ENCODE data around the gene PHF21B. TPM values are rescaled to one million over a fixed set of nuclear protein-coding genes. Genes with fewer than 3 reads are reported as not detected.

PHF21B gene
- total and polyA plus RNA-seq, 11 donors: 0.04 to 1.6 (median 0.47) TPM; not detected in 4

DNA sequence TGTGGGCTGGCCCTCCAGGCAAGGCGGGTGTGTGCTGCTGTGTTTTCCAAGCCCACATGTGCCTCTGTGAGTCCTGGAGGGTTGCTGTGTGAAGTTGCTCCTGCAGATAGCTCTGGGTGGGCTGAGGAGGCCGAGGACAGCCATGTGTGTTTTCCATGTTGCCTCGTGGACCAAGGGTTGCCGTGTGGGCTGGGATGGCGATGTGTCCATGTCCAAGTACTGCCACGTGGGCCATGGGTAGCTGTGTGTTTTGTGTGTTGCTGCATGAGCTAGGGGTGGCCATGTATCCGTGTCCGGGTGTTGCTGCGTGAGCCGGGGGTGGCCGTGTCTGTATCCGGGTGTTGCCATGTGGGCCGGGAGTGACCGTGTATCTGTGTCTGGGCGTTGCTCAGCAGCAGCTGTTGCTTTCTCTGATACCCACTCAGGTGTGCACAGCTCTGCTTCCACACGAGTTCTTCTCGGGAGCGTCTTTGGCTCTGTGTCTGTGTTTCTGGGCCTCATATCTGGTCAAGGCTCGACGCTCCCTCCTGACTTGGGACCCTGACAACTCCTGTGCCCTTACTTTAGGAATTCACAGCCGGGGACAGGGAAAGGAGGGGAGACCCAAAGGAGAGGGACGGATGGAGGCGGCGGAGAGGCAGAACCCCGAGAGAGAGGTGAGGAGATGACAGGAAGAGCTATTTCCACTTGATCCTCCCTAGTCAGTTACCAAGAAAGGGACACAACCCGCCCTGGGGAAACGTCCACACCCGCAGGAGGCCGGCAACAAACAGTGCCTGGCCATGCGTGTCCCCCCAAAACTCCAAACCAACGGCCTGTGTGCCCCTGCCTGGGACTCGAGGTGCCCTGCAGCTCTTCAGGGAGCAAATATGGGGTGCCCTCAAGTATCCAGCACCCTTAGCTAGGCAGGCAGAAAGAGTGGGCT is 83.1 kb downstream of the PHF21B start:
- TF ChIP-seq POLR2A (IDR thresholded peaks at IDR 0.05): no peak
- TF ChIP-seq, protein P1, sequence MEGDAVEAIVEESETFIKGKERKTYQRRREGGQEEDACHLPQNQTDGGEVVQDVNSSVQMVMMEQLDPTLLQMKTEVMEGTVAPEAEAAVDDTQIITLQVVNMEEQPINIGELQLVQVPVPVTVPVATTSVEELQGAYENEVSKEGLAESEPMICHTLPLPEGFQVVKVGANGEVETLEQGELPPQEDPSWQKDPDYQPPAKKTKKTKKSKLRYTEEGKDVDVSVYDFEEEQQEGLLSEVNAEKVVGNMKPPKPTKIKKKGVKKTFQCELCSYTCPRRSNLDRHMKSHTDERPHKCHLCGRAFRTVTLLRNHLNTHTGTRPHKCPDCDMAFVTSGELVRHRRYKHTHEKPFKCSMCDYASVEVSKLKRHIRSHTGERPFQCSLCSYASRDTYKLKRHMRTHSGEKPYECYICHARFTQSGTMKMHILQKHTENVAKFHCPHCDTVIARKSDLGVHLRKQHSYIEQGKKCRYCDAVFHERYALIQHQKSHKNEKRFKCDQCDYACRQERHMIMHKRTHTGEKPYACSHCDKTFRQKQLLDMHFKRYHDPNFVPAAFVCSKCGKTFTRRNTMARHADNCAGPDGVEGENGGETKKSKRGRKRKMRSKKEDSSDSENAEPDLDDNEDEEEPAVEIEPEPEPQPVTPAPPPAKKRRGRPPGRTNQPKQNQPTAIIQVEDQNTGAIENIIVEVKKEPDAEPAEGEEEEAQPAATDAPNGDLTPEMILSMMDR (IDR thresholded peaks at IDR 0.05): no peak
- peak in 1 of 5 donors; percentile 49 for DNase-seq
- 85 to 88% (median 87%) methylated on average over 24 to 32 of the region's 32 CpGs for WGBS, 4 donors

DNA sequence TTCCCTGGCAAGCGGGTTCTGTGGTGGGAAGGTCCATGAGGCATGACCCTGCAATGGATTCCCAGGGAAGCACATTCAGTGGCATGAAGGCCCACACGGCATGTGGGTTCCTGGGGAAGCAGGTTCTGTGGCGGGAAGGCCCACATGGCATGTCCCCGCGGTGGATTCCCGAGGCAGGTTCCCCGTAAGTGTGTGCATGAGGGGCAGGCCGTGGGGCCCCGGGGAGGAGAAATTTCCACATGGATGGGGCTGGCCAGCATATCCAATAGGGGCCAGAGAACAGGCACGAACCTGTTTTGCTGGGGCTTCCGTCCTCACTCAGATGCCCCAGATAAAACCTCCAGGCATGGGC is 83.7 kb downstream of the PHF21B start:
- Histone ChIP-seq H3K36me3 (no peaks in the 10 kb centered on the region), H3K4me1 (peaks cover 0 to 7% (median 0%) of the 10 kb centered on the region in 12 donors), H3K4me3 (no peak overlapping the region), H3K27ac (no peak overlapping the region), H3K27me3 (no peaks in the 10 kb centered on the region), H3K9me3 (peaks cover 0 to 8% (median 2%) of the 10 kb centered on the region in 12 donors)
- no peak for ATAC-seq
- TF ChIP-seq, protein P1 (IDR thresholded peaks at IDR 0.05): no peak
- no peak for TF ChIP-seq POLR2A (IDR thresholded peaks at IDR 0.05)
- intact Hi-C loops (cut with DNase I): no loop called here
- WGBS, 4 donors: 84 to 98% (median 92%) methylated on average over 8 to 11 of the region's 11 CpGs
- peak in 1 of 5 donors; percentile 13 for DNase-seq

More for the DNA sequence above, 83.1 kb downstream of the PHF21B start:
- intact Hi-C loops (cut with DNase I): no loop called here
- Histone ChIP-seq H3K4me3 (no peak overlapping the region), H3K27me3 (no peaks in the 10 kb centered on the region), H3K9me3 (peaks cover 0 to 8% (median 2%) of the 10 kb centered on the region in 12 donors), H3K27ac (no peak overlapping the region), H3K4me1 (peaks cover 0 to 10% (median 1%) of the 10 kb centered on the region in 12 donors), H3K36me3 (no peaks in the 10 kb centered on the region)
- ATAC-seq: no peak

DNA sequence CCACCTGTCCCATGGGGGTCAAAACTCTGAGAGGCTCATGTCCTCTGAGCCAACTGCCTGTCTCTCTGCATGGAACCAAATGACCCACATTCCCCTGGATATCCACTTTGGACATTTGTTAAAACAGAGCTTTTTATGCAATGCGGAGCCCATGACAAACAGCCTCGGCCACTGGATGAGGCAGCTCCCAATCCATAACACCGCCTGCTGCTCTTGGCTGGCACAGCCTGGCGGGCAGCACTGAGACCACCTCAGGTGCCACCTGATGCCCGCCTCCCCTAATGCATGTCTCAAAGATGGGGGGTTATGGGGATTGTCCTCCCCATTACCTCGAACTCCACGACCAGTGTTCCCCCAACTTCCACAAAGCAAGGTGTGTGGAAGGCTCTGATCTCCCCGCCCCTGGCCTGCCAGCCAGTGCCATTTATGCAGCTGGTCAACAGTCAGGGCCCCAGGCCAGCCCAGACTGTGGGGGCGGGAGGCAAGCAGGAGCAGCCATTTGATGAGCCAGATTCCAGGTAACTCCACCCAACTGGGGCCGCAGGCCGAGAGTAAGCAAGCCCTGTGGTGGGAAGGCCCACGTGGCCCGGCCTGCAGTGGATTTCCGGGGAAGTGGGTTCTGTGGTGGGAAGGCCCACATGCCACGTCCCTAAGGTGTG is 84.2 kb downstream of the PHF21B start:
- DNase-seq (peak in 1 of 5 donors; percentile 57), ATAC-seq (no peak)
- Histone ChIP-seq H3K27ac (no peak overlapping the region), H3K27me3 (no peaks in the 10 kb centered on the region), H3K9me3 (peaks cover 0 to 8% (median 2%) of the 10 kb centered on the region in 12 donors), H3K4me1 (peaks cover 0 to 2% (median 0%) of the 10 kb centered on the region in 12 donors), H3K4me3 (no peak overlapping the region), H3K36me3 (no peaks in the 10 kb centered on the region)
- intact Hi-C loops (cut with DNase I): no loop called here
- WGBS, 4 donors: 85 to 96% (median 91%) methylated on average over 5 to 15 of the region's 15 CpGs
- TF ChIP-seq, protein P1 (IDR thresholded peaks at IDR 0.05): no peak
- no peak for TF ChIP-seq POLR2A (IDR thresholded peaks at IDR 0.05)

GRCh38 chr22:44924710-44925109 is 85.1 kb downstream of the PHF21B start:
- intact Hi-C loops (cut with DNase I): no loop called here
- no peak overlapping the region for H3K27ac ChIP-seq
- H3K4me3 ChIP-seq: no peak overlapping the region
- TF ChIP-seq, protein P1 (IDR thresholded peaks at IDR 0.05): no peak
- no peak for TF ChIP-seq POLR2A (IDR thresholded peaks at IDR 0.05)
- 85 to 95% (median 90%) methylated on average over 8 of the region's 8 CpGs for WGBS, 4 donors
- DNase-seq: no peak
- ATAC-seq: no peak
- no peaks in the 10 kb centered on the region for H3K4me1 ChIP-seq
- H3K27me3 ChIP-seq: no peaks in the 10 kb centered on the region
- H3K36me3 ChIP-seq: no peaks in the 10 kb centered on the region
- H3K9me3 ChIP-seq: peaks cover 0 to 8% (median 2%) of the 10 kb centered on the region in 12 donors
